Limb (tissue), 2 donors: ENCODE results near the gene P2RY2.

Source experiments
- DNase-seq, 2 donors: peaks; one replicate each; pipeline ENCODE4 v3.0.0-alpha.2; 2016; ENCODE audit errors: extremely low spot score in 2 of 2

The P2RY2 gene

GRCh38 chr11:73227571-73228211 lies 9.6 kb downstream of the P2RY2 start:
- DNase-seq = no peak

GRCh38 chr11:73228268-73229134 lies 10.4 kb downstream of the P2RY2 start:
- DNase-seq = no peak

GRCh38 chr11:73229321-73229895 lies 11.3 kb downstream of the P2RY2 start:
- peak; percentile 13 to 47 for DNase-seq

- DNase-seq = peak in 1 of 2 donors; percentile 14
Observed at GRCh38 chr11:73229896-73230875, 12.1 kb downstream of the P2RY2 start.

- peak in 1 of 2 donors; percentile 17 for DNase-seq
Observed at GRCh38 chr11:73230931-73231330, 12.8 kb downstream of the P2RY2 start.

GRCh38 chr11:73232487-73232886 lies 14.4 kb downstream of the P2RY2 start:
- peak in 1 of 2 donors; percentile 3 for DNase-seq

GRCh38 chr11:73233211-73233610 lies 15.1 kb downstream of the P2RY2 start:
- DNase-seq = peak in 1 of 2 donors; percentile 12

- DNase-seq = peak in 1 of 2 donors; percentile 14
Observed at GRCh38 chr11:73233692-73234470, 15.8 kb downstream of the P2RY2 start.

GRCh38 chr11:73234471-73235181 lies 16.5 kb downstream of the P2RY2 start:
- no peak for DNase-seq

GRCh38 chr11:73235236-73235786 lies 17.2 kb downstream of the P2RY2 start:
- no peak for DNase-seq

- DNase-seq = no peak
Observed at GRCh38 chr11:73236205-73236765, 18.2 kb downstream of the P2RY2 start.

- no peak for DNase-seq
Observed at GRCh38 chr11:73236854-73237253, 18.8 kb downstream of the P2RY2 start.

GRCh38 chr11:73237471-73238290 lies 19.6 kb downstream of the P2RY2 start:
- no peak for DNase-seq

GRCh38 chr11:73239111-73239521 lies 21.0 kb downstream of the P2RY2 start:
- no peak for DNase-seq

GRCh38 chr11:73239571-73240189 lies 21.6 kb downstream of the P2RY2 start:
- no peak for DNase-seq

GRCh38 chr11:73240190-73240781 lies 22.2 kb downstream of the P2RY2 start:
- no peak for DNase-seq

- no peak for DNase-seq
Observed at GRCh38 chr11:73241300-73241699, 23.2 kb downstream of the P2RY2 start.
